ENCODE data around the gene CDH10. TPM values are rescaled to one million over a fixed set of nuclear protein-coding genes. Genes with fewer than 3 reads are reported as not detected.

Gene CDH10
- total RNA-seq, 2 donors from 2014 or later: not detected

GRCh38 chr5:24629798-24630197 is 15.0 kb downstream of the CDH10 start:
- Mint-ChIP-seq H3K4me1 (ENCODE audit: low read depth in 2 of 2) (no peaks in the 10 kb centered on the region), H3K36me3 (no peaks in the 10 kb centered on the region), H3K4me3 (no peak overlapping the region), H3K27me3 (no peaks in the 10 kb centered on the region), H3K9me3 (peaks cover under 1% of the 10 kb centered on the region), H3K27ac (no peak overlapping the region)
- DNase-seq (ENCODE audit: low spot score) (no peak), ATAC-seq (no peak)

GRCh38 chr5:24624872-24625271 is 19.9 kb downstream of the CDH10 start:
- Mint-ChIP-seq H3K4me3 (no peak overlapping the region), H3K27ac (no peak overlapping the region), H3K27me3 (no peaks in the 10 kb centered on the region), H3K9me3 (peaks cover 12% of the 10 kb centered on the region), H3K36me3 (no peaks in the 10 kb centered on the region), H3K4me1 (ENCODE audit: low read depth in 2 of 2) (no peaks in the 10 kb centered on the region)
- ATAC-seq: no peak
- DNase-seq (ENCODE audit: low spot score): no peak

GRCh38 chr5:24623624-24624023 is 21.2 kb downstream of the CDH10 start:
- no peaks in the 10 kb centered on the region for H3K36me3 Mint-ChIP-seq
- H3K27me3 Mint-ChIP-seq: no peaks in the 10 kb centered on the region
- no peaks in the 10 kb centered on the region for H3K4me1 Mint-ChIP-seq (ENCODE audit: low read depth in 2 of 2)
- peaks cover 16% of the 10 kb centered on the region for H3K9me3 Mint-ChIP-seq
- no peak overlapping the region for H3K4me3 Mint-ChIP-seq
- ATAC-seq: no peak
- DNase-seq (ENCODE audit: low spot score): no peak
- no peak overlapping the region for H3K27ac Mint-ChIP-seq

GRCh38 chr5:24623031-24623430 is 21.7 kb downstream of the CDH10 start:
- no peaks in the 10 kb centered on the region for H3K4me1 Mint-ChIP-seq (ENCODE audit: low read depth in 2 of 2)
- H3K27ac Mint-ChIP-seq: no peak overlapping the region
- peaks cover 16% of the 10 kb centered on the region for H3K9me3 Mint-ChIP-seq
- DNase-seq (ENCODE audit: low spot score) (no peak), ATAC-seq (no peak)
- no peaks in the 10 kb centered on the region for H3K27me3 Mint-ChIP-seq
- H3K4me3 Mint-ChIP-seq: no peak overlapping the region
- H3K36me3 Mint-ChIP-seq: no peaks in the 10 kb centered on the region

GRCh38 chr5:24621792-24622191 is 23.0 kb downstream of the CDH10 start:
- Mint-ChIP-seq H3K27ac (no peak overlapping the region), H3K9me3 (peaks cover 16% of the 10 kb centered on the region), H3K27me3 (no peaks in the 10 kb centered on the region), H3K4me3 (no peak overlapping the region), H3K36me3 (no peaks in the 10 kb centered on the region), H3K4me1 (ENCODE audit: low read depth in 2 of 2) (no peaks in the 10 kb centered on the region)
- ATAC-seq (no peak), DNase-seq (ENCODE audit: low spot score) (no peak)

GRCh38 chr5:24616566-24616965 is 28.2 kb downstream of the CDH10 start:
- no peaks in the 10 kb centered on the region for H3K27me3 Mint-ChIP-seq
- ATAC-seq: no peak
- no peaks in the 10 kb centered on the region for H3K36me3 Mint-ChIP-seq
- DNase-seq (ENCODE audit: low spot score): no peak
- H3K27ac Mint-ChIP-seq: no peak overlapping the region
- H3K4me3 Mint-ChIP-seq: no peak overlapping the region
- peaks cover 13% of the 10 kb centered on the region for H3K9me3 Mint-ChIP-seq
- H3K4me1 Mint-ChIP-seq (ENCODE audit: low read depth in 2 of 2): no peaks in the 10 kb centered on the region

- Mint-ChIP-seq H3K4me3 (no peak overlapping the region), H3K27me3 (no peaks in the 10 kb centered on the region), H3K36me3 (no peaks in the 10 kb centered on the region), H3K27ac (no peak overlapping the region), H3K4me1 (ENCODE audit: low read depth in 2 of 2) (no peaks in the 10 kb centered on the region), H3K9me3 (peaks cover 11% of the 10 kb centered on the region)
- ATAC-seq (no peak), DNase-seq (ENCODE audit: low spot score) (no peak)
Measured at GRCh38 chr5:24615159-24615558, 29.6 kb downstream of the CDH10 start.

- DNase-seq (ENCODE audit: low spot score) (no peak), ATAC-seq (no peak)
- H3K36me3 Mint-ChIP-seq: no peaks in the 10 kb centered on the region
- no peak overlapping the region for H3K4me3 Mint-ChIP-seq
- H3K9me3 Mint-ChIP-seq: peaks cover 16% of the 10 kb centered on the region
- H3K27ac Mint-ChIP-seq: no peak overlapping the region
- H3K4me1 Mint-ChIP-seq (ENCODE audit: low read depth in 2 of 2): no peaks in the 10 kb centered on the region
- no peaks in the 10 kb centered on the region for H3K27me3 Mint-ChIP-seq
Measured at GRCh38 chr5:24609706-24610105, 35.1 kb downstream of the CDH10 start.

GRCh38 chr5:24606971-24607370 is 37.8 kb downstream of the CDH10 start:
- peaks cover 15% of the 10 kb centered on the region for H3K9me3 Mint-ChIP-seq

GRCh38 chr5:24602188-24602587 is 42.6 kb downstream of the CDH10 start:
- no peak overlapping the region for H3K27ac Mint-ChIP-seq
- H3K27me3 Mint-ChIP-seq: no peaks in the 10 kb centered on the region
- ATAC-seq (no peak), DNase-seq (ENCODE audit: low spot score) (no peak)
- H3K4me1 Mint-ChIP-seq (ENCODE audit: low read depth in 2 of 2): no peaks in the 10 kb centered on the region
- no peak overlapping the region for H3K4me3 Mint-ChIP-seq
- H3K9me3 Mint-ChIP-seq: peaks cover 10% of the 10 kb centered on the region
- peaks cover 6% of the 10 kb centered on the region for H3K36me3 Mint-ChIP-seq

More at GRCh38 chr5:24606971-24607370, 37.8 kb downstream of the CDH10 start:
- DNase-seq (ENCODE audit: low spot score): no peak
- H3K36me3 Mint-ChIP-seq: no peaks in the 10 kb centered on the region
- H3K4me1 Mint-ChIP-seq (ENCODE audit: low read depth in 2 of 2): no peaks in the 10 kb centered on the region
- H3K4me3 Mint-ChIP-seq: no peak overlapping the region
- no peaks in the 10 kb centered on the region for H3K27me3 Mint-ChIP-seq
- H3K27ac Mint-ChIP-seq: no peak overlapping the region
- ATAC-seq: no peak

- peaks cover 6% of the 10 kb centered on the region for H3K36me3 Mint-ChIP-seq
Measured at GRCh38 chr5:24598956-24599355, 45.8 kb downstream of the CDH10 start.

GRCh38 chr5:24595329-24595728 is 49.4 kb downstream of the CDH10 start:
- no peak for DNase-seq (ENCODE audit: low spot score)
- H3K4me1 Mint-ChIP-seq (ENCODE audit: low read depth in 2 of 2): no peaks in the 10 kb centered on the region
- H3K27me3 Mint-ChIP-seq: no peaks in the 10 kb centered on the region
- peaks cover 11% of the 10 kb centered on the region for H3K9me3 Mint-ChIP-seq
- no peak for ATAC-seq
- no peak overlapping the region for H3K27ac Mint-ChIP-seq
- H3K4me3 Mint-ChIP-seq: no peak overlapping the region
- H3K36me3 Mint-ChIP-seq: peaks cover 3% of the 10 kb centered on the region

More at GRCh38 chr5:24598956-24599355, 45.8 kb downstream of the CDH10 start:
- Mint-ChIP-seq H3K27ac (no peak overlapping the region), H3K27me3 (no peaks in the 10 kb centered on the region), H3K4me3 (no peak overlapping the region), H3K9me3 (peaks cover 14% of the 10 kb centered on the region), H3K4me1 (ENCODE audit: low read depth in 2 of 2) (no peaks in the 10 kb centered on the region)
- ATAC-seq: no peak
- DNase-seq (ENCODE audit: low spot score): no peak

- no peak overlapping the region for H3K4me3 Mint-ChIP-seq
- H3K9me3 Mint-ChIP-seq: peaks cover 10% of the 10 kb centered on the region
- H3K27ac Mint-ChIP-seq: no peak overlapping the region
- no peaks in the 10 kb centered on the region for H3K36me3 Mint-ChIP-seq
- H3K27me3 Mint-ChIP-seq: no peaks in the 10 kb centered on the region
- ATAC-seq: no peak
- no peak for DNase-seq (ENCODE audit: low spot score)
- H3K4me1 Mint-ChIP-seq (ENCODE audit: low read depth in 2 of 2): no peaks in the 10 kb centered on the region
Measured at GRCh38 chr5:24591426-24591825, 53.4 kb downstream of the CDH10 start.

GRCh38 chr5:24589566-24589965 is 55.2 kb downstream of the CDH10 start:
- H3K27me3 Mint-ChIP-seq: no peaks in the 10 kb centered on the region
- peaks cover 10% of the 10 kb centered on the region for H3K9me3 Mint-ChIP-seq
- no peak for DNase-seq (ENCODE audit: low spot score)
- ATAC-seq: no peak
- H3K4me3 Mint-ChIP-seq: no peak overlapping the region
- H3K36me3 Mint-ChIP-seq: no peaks in the 10 kb centered on the region
- H3K27ac Mint-ChIP-seq: no peak overlapping the region
- no peaks in the 10 kb centered on the region for H3K4me1 Mint-ChIP-seq (ENCODE audit: low read depth in 2 of 2)

- peaks cover 17% of the 10 kb centered on the region for H3K9me3 Mint-ChIP-seq
Measured at GRCh38 chr5:24585751-24586150, 59.0 kb downstream of the CDH10 start.

More at GRCh38 chr5:24585751-24586150, 59.0 kb downstream of the CDH10 start:
- H3K27me3 Mint-ChIP-seq: no peaks in the 10 kb centered on the region
- peaks cover 6% of the 10 kb centered on the region for H3K36me3 Mint-ChIP-seq
- H3K4me1 Mint-ChIP-seq (ENCODE audit: low read depth in 2 of 2): no peaks in the 10 kb centered on the region
- H3K27ac Mint-ChIP-seq: no peak overlapping the region
- DNase-seq (ENCODE audit: low spot score): no peak
- no peak for ATAC-seq
- no peak overlapping the region for H3K4me3 Mint-ChIP-seq

Measured in natural killer cell treated with Interleukin-12 subunit alpha and Interleukin-12 subunit beta and Interleukin-15 and Interleukin-18, amount 100 ng/mL, for 72 hours (primary cell).